SK-N-MC (cell line): ENCODE data around the gene FCAMR.

Experiments
- EZH2 ChIP-seq: fragments of 200-600 bp; sonication (generic); IDR thresholded peaks from one replicate; pipeline ENCODE4 v1.6.1; 2017; ENCODE audit warnings: antibody characterized with exemption
- POLR2AphosphoS5 ChIP-seq: IDR thresholded peaks from 2 replicates; pipeline ENCODE4 v1.6.1; 2012; ENCODE audit warnings: mild to moderate bottlenecking, low read depth, low read length, borderline replicate concordance

- TF ChIP-seq POLR2AphosphoS5: no peak
- TF ChIP-seq EZH2: no peak
These were observed 47.6 kb upstream of the FCAMR start for GRCh38 chr1:207017615-207018559.
